ENCODE measurements around the gene B4GALT4. TPM values are rescaled to one million over a fixed set of nuclear protein-coding genes. Genes with fewer than 3 reads are reported as not detected.

B4GALT4 gene
- total RNA-seq, 1 donor from 2014 or later = 13.2 TPM

Other genes starting within 250 kb of the B4GALT4 start
- 1.8 TPM for gene IGSF11, start 206.0 kb downstream of the B4GALT4 start, total RNA-seq
- not detected for gene TEX55, start 94.7 kb downstream of the B4GALT4 start, total RNA-seq
- not detected for gene UPK1B, start 67.3 kb downstream of the B4GALT4 start, total RNA-seq
- gene ARHGAP31, start 53.5 kb upstream of the B4GALT4 start, total RNA-seq = 35.7 TPM
- gene TMEM39A, start 222.7 kb upstream of the B4GALT4 start, total RNA-seq = 18.3 TPM
- gene POGLUT1, start 228.1 kb upstream of the B4GALT4 start, total RNA-seq = 4.9 TPM